Endothelial cell of umbilical vein (primary cell): ENCODE measurements around the gene SV2C.

ENCODE experiments used
- EZH2 ChIP-seq: IDR thresholded peaks from 2 replicates; pipeline ENCODE4 v1.6.1; 2012; ENCODE audit warnings: borderline replicate concordance, low read depth, mild to moderate bottlenecking, moderate library complexity, low read length, inconsistent platforms; ENCODE audit not compliant: severe bottlenecking
- FOS ChIP-seq: IDR thresholded peaks from 2 replicates; pipeline ENCODE4 v1.6.1; 2011; ENCODE audit warnings: mild to moderate bottlenecking, low read length, moderate library complexity, borderline replicate concordance; ENCODE audit not compliant: insufficient read depth
- JUN ChIP-seq: IDR thresholded peaks from 2 replicates; pipeline ENCODE4 v1.6.1; 2011; ENCODE audit warnings: borderline replicate concordance, low read depth; ENCODE audit not compliant: insufficient read length, insufficient read depth
- POLR2A ChIP-seq: IDR thresholded peaks from 2 replicates; pipeline ENCODE4 v1.6.1; 2012; ENCODE audit warnings: low read depth, mild to moderate bottlenecking, control low read depth, low read length
- POLR2AphosphoS5 ChIP-seq: IDR thresholded peaks from 2 replicates; pipeline ENCODE4 v1.6.1; 2012; ENCODE audit warnings: low read depth, mild to moderate bottlenecking, control low read depth, low read length, moderate library complexity; ENCODE audit not compliant: insufficient read depth
- TF ChIP-seq, protein P1 (sequence below): IDR thresholded peaks from 2 replicates; pipeline ENCODE4 v1.6.1; 2011; ENCODE audit not compliant: insufficient read depth, insufficient read length
- TF ChIP-seq, protein P2 (sequence below), 2 donors: IDR thresholded peaks; 1 replicate in 1 of 2; 2 replicates in 1 of 2; pipeline ENCODE4 v1.5.1; 2011; ENCODE audit warnings: low read length in 2 of 2, mild to moderate bottlenecking in 2 of 2, moderate library complexity in 2 of 2, control low read depth in 1 of 2, inconsistent platforms in 1 of 2, low read depth in 1 of 2; ENCODE audit not compliant: insufficient read depth in 1 of 2; ENCODE audit errors: extremely low read depth in 1 of 2

DNA sequence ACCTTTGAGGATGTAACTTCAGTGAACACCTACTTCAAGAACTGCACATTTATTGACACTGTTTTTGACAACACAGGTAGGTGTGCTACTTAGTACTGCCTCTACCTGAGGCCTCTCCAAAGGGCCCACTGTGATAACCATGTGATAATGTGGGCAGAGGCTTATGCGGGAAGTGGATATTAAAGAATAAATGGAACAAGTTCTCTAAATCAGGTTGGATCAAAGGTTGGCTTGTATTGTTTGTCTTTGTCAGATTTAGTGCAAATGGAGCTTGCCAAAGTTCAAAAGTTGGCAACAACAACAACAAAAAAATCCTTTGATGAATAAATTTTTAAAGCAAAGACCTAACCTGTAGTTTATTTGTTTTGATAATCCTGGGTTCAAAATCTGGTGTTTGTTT is 215.7 kb downstream of the SV2C start:
- TF ChIP-seq, protein P1, sequence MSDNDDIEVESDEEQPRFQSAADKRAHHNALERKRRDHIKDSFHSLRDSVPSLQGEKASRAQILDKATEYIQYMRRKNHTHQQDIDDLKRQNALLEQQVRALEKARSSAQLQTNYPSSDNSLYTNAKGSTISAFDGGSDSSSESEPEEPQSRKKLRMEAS: no peak
- TF ChIP-seq EZH2: no peak
- TF ChIP-seq, protein P2, sequence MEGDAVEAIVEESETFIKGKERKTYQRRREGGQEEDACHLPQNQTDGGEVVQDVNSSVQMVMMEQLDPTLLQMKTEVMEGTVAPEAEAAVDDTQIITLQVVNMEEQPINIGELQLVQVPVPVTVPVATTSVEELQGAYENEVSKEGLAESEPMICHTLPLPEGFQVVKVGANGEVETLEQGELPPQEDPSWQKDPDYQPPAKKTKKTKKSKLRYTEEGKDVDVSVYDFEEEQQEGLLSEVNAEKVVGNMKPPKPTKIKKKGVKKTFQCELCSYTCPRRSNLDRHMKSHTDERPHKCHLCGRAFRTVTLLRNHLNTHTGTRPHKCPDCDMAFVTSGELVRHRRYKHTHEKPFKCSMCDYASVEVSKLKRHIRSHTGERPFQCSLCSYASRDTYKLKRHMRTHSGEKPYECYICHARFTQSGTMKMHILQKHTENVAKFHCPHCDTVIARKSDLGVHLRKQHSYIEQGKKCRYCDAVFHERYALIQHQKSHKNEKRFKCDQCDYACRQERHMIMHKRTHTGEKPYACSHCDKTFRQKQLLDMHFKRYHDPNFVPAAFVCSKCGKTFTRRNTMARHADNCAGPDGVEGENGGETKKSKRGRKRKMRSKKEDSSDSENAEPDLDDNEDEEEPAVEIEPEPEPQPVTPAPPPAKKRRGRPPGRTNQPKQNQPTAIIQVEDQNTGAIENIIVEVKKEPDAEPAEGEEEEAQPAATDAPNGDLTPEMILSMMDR (IDR thresholded peaks at IDR 0.05; ENCODE audit: extremely low read depth in 1 of 2, insufficient read depth in 1 of 2, low read depth in 1 of 2, low read length in 2 of 2): no peak
- no peak for TF ChIP-seq POLR2A
- TF ChIP-seq POLR2AphosphoS5: no peak
- no peak for TF ChIP-seq FOS
- TF ChIP-seq JUN: no peak
